GM21528 (cell line): ENCODE data around the gene GABBR2.
"Not testable (repeated sequence)": the region's sequence is repeated elsewhere in the genome, so short reads cannot be mapped to it uniquely, and the experiment has no call there.

Experiments
- ATAC-seq: cut with Tn5 transposase; IDR thresholded peaks from one replicate; pipeline ENCODE4 v1.9.1; 2021; ENCODE audit warnings: mild to moderate bottlenecking, moderate library complexity; ENCODE audit not compliant: unreplicated experiment, low FRiP score

The GABBR2 gene

DNA sequence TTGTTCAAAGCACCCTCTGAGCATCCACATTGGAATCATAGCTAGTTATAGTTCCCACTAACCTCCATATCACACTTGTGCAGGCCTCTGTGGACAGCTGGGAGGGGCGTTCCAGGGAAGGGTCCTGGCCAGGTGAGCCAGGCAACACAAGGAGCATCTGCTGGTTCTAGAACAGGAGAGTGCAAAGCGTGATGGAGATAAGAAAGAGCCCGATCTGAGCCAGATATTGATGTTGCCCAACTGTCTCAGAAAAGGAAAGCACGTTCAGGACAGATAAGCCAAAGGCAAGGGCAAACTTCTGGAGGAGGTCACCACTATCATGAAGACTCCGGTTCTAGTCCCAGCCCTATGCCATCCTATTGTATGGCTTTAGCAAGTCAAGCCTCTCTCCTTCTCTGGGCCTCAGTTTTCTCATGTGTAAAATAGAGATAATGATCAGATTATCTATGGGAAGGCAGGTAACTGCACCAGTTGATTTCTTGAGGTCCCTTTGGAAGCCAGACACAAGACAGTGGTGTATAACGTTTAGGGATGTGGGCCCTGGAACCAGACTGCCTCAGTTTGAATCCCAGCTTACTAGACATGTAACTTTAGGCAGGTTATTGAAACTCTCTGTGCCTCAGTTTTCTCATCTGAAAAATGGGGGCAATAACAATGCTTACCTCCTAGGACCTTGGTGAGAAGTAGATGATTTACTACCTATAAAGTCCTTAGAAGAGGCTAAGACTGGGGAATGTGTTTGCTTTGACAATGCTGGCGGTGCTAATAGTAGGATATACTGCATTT is 19.8 kb downstream of the GABBR2 start:
- ATAC-seq: no peak

- ATAC-seq: no peak
Observed at GRCh38 chr9:98687911-98688310, 20.8 kb downstream of the GABBR2 start.

GRCh38 chr9:98686961-98687855 is 21.5 kb downstream of the GABBR2 start:
- ATAC-seq: no peak

DNA sequence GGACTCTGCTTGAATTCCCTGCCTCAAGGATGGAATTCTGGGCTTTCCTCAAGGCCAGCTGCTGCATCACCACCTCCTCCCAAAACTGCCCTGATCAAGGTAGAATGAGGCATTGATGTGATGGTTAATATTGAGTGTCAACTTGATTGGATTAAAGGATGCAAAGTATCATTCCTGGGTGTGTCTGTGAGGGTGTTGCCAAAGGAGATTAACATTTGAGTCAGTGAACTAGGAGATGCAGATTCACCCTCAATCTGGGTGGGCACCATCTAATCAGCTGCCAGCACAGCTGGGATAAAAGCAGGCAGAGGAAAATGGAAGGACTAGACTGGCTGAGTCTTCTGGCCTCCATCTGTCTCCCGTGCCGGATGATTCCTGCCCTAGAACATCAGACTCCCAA is 23.9 kb downstream of the GABBR2 start:
- not testable (repeated sequence) for ATAC-seq

- ATAC-seq: no peak
Observed at GRCh38 chr9:98678244-98678842, 30.4 kb downstream of the GABBR2 start.

DNA sequence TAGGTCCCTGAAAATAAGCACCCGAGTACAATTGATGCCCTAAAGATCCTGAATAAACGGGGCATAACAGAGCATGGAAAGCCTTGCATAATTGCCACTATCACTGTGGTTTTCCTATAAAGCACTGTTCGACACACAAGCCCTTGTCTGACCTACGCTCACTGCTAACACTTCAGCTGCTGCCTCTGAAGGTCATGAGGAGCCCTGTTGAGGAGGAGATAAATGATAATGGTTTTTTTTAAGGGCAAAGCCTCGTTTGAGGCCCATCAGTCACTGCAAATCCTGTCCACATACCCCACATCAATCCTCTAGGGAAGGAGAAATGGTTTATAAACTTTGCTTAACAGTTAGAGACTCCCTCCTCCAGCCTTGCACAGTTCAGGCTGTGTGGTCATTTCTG is 35.1 kb downstream of the GABBR2 start:
- ATAC-seq: no peak

DNA sequence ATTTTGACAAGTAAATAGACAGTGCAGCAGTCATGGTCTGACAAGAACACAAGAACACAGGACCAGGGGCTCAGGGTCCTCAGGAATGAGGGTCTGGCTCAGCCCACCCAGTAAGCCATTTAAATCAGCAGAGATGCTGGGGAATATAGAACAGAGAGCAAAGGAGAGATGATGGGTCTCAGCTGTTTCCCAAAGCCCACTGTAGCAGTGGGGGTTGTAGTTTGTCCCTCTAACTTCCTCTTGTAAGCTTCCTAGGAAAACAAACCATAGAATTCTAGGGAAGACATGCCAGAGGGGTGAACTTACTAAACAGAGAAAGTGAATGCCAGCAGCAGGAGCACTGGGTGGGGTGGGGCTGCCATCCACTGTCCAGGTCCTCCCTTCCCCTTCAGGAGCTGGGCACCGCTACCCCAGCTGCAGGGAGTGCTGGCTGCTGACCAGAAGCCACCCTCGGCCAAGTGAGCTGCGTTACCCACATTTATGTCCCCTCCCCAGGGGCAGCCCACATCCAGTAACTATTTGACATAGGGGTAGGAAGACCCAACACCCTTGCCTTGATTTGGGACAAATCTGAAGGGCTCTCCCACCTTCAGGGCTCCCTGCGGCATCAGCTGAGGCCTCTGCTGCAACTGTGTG is 41.6 kb downstream of the GABBR2 start:
- no peak for ATAC-seq

DNA sequence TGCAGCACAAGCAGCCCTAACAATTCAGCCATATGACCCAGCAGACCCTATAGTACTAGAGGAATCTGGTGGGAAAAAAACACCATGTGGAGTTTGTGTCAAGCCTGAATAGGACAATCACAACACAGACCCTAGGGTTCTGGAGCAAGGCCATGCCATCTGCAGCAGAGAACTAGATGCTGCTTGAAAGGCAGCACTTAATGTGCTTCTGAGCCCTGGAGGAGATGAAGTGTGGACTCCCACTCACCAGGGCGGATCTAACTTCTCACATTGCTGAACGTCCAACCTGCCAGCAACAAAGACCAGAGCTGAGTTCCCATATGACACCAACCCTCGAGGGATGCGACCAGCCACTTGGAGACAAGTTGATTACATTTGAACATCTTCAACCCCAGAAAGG is 43.2 kb downstream of the GABBR2 start:
- no peak for ATAC-seq

DNA sequence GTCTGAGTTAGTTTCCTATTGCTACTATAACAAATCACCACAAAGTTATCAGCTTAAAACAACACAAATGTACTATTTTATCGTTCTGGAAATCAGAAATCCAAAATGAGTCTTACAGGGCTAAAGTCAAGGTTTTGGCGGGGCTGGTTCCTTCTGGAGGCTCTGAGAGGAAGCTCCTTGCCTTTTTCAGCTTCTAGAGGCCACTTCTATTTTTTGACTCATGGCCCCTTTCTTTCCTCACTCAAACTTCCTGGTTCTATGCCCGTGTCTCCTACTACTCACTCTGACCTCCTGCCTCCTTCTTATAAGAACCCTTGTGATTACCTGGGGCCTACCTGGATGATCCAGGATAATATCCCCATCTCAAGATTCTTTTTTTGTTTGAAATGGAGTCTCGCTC is 48.2 kb downstream of the GABBR2 start:
- no peak for ATAC-seq

- no peak for ATAC-seq
Observed at GRCh38 chr9:98658951-98659351, 49.8 kb downstream of the GABBR2 start.

DNA sequence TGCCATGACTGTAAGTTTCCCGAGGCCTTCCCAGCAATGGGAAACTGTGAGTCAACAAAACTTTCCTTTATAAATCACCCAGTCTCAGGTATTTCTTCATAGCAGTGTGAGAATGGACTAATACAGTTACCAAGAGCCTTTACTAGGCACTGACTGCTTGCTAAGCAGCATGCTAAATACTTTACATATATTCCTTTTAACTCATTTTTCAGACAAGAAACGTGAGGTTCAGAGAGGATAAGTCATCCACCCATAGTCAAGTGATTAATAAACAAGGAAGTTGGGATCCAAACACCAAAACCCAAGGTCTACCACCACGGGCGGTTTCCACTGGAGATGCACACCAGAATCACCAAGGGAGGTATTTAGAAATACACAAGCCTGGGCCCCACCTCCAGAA is 50.8 kb downstream of the GABBR2 start:
- ATAC-seq: no peak

GRCh38 chr9:98656511-98656910 is 52.2 kb downstream of the GABBR2 start:
- no peak for ATAC-seq

- not testable (repeated sequence) for ATAC-seq
Observed at GRCh38 chr9:98655428-98655827, 53.3 kb downstream of the GABBR2 start.

DNA sequence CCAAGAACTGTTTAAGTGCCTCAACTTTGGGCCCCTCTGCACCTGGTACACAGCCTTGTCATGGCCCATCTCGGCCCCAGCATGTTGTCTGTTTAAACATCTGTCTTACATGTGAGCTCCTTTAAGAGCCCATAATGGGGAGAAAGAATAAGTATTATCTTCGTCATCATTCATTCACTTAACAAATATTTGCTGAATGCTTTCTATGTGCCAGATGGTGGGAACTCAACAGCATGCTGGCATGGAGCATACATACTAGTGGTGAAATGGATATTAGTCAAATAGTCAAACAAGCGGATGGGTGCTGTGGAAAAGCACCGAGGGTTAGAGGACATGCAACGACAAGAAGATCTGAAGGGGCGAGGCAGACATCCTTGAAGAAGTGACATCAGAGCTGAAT is 54.5 kb downstream of the GABBR2 start:
- ATAC-seq: no peak

GRCh38 chr9:98652741-98653140 is 56.0 kb downstream of the GABBR2 start:
- no peak for ATAC-seq

DNA sequence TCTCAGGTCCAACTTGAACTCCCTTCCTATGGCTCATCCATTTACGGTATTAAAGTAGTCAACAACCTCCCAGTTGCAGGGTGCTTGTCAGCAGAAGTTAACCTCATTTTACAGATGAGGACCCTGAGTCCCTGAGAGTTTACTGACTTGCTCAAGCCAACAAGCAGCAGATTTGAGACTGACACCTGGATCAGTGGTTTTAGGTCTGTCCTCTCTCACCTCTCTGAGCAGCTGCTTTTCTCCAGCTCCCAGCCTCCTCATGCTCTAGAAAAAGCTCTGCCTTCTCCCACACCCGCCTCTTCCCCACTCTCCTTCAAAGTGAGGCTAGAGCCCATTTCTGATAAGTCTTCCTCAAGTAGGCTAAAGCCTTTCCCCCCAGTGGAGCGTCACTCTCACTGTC is 56.4 kb downstream of the GABBR2 start:
- ATAC-seq: no peak

GRCh38 chr9:98647236-98647635 is 61.5 kb downstream of the GABBR2 start:
- no peak for ATAC-seq

DNA sequence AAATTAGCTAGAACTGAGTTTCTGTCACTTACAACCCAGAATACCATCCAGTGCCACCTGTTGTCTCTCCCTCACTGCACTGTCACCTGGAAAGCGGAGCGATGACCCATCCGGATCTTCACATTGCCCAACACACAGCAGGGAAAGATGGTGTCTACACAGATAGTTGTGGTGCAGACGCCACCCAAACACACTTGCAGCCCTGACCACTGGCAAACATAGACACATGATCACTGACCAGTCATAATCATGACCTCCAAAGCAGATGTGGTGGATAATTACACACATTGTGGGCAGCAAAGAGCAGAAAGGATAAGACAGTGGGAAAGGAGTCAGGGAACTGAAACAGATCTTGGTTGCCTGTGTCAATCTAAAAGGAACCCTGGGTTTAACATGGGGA is 64.7 kb downstream of the GABBR2 start:
- ATAC-seq: no peak

GRCh38 chr9:98642661-98643312 is 65.9 kb downstream of the GABBR2 start:
- no peak for ATAC-seq

DNA sequence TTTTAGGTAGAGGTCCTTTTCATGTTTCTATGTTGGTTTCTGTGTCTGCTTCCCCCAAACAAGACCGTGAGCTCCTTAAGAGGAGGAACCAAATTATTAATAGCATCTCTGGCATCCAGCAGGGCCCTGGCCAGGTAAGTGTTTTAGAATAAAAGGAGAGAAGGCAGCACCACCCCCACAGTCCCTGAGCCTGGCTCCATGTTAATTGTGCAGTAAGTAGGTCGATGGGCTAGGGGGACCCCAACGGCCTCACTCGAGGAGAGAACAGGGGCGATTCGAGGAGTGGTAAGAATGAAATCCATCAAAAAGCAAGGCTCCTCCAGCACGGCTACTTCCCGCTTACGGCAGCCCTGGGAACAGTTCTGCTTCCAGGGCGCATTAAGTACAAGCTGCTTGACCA is 67.0 kb downstream of the GABBR2 start:
- no peak for ATAC-seq
